Right kidney (tissue), 1 donor: ENCODE measurements around the gene C19orf38.

Experiments
- DNase-seq: peaks from one replicate; pipeline ENCODE4 v3.0.0-alpha.2; 2016

C19orf38 gene

DNA sequence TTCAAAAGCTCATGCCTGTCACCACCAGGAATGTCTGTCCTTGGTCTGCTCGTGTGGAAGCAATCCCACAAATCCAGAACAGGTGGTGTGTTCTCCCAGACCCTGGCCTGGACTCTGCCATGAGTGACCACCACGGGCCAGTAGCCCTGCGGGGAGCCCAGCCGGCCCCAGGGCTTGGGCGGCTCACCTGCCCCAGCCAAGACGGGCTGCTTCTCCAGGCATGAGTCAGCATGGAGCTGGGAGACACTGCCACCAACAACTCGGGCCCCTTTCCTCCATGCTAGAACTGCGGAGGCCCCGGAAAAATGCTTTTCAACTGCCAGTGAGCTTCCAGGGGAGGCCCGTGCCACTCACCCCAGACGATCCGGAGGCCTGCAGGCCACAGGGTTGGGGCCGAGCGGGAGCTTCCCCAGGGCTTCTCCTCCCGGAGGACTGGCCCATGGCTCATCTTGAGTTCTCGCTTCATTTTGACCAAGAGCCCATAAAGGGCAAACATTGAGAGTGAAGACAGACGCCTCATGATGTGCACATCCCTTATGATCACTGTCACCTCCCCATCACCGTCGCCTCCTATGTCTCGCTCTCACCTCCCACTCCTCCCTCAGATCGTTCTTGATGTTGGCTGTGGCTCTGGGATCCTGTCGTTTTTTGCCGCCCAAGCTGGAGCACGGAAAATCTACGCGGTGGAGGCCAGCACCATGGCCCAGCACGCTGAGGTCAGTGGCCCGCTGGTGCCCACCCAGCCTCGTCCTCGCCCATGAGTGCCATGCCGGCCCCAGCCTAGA is 63.6 kb downstream of the C19orf38 start:
- DNase-seq = no peak

DNA sequence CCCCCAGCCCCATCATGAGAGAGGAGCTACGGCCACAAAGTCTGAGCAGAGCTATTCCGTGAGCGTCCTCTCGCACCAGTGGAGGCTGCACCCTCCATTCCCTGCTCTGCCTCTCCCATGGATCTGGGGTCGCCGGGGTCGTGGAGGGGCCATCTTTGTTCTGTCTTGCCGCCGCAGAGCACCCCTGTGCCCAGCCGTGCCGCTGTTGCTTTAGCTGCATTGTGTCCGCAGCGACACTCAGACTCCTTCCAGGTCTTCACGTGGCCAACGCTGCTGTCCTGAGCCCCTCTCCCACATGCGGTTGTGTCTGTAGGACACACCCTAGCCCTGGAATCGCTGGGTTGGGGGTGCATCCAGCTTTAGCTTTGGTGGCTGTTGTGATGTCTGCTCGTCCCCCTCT is 64.4 kb downstream of the C19orf38 start:
- DNase-seq = no peak

DNA sequence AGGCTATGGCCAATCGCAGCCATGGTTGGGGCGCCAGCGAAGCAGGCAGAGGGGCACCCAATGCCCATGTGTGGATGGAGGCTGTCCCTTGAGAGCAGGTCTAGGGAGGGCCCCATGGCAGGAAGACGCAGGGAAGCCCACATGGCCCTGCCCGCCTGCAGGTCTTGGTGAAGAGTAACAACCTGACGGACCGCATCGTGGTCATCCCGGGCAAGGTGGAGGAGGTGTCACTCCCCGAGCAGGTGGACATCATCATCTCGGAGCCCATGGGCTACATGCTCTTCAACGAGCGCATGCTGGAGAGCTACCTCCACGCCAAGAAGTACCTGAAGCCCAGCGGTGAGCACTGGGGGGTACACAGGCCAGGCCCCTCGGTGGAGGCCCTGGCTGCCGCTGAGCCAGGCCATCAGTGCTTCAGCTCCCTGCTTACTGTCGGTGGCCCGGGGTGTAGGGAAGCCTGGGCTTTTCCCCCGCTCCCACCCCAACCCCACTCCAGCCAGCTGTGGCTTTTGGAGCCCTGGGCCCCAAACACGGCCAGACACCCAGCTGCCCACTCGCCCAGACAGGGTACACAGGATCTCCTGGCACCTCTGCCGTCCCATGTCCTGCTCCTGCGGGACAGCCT is 65.6 kb downstream of the C19orf38 start:
- no peak for DNase-seq

DNA sequence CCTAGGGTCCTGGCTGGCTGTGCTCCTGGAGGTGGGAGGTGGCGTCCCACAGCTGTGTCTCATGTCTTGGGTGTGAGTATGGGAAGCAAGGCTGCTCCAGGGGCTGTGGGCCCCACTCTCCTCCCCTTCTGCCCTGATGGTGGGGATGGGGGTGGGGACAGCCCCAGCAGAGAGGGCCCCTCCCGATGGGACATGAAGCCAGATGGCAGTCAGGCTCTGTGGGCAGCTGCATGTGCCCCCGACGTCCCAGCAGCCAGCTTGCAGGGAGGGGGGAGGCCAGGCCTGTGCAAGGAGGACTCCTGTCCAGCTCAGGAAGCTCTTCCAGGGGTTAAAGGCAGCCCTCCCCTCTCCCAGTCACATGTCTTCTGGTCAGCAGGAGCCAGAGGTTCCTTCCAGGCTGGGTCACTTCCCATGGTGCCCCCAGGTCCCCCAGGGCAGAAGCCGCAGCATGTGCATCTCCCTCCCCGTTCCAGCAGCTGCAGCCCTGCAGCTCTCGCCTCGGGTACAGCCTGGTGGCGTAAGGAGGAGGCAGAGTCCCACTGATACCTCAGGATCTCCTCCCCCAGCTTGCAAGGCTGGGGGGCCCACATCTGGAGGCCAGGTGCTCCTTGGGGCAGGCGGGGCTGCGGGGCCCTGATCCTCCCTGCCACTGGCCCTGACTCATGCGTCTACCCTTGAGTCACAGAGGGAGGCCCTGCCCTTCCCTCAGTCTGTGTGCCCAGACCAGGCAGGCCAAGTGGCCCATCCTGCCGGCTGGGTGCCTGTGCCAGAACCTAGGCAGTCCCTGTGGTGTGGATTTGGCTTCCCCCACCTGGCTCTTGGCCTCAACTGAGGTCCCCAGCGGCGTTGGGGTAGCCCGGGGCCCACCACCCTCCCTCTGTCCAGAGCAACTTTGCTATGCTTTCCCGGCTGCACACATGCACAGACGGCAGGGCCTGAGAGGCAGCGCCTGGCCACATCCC is 67.2 kb downstream of the C19orf38 start:
- DNase-seq = no peak

DNA sequence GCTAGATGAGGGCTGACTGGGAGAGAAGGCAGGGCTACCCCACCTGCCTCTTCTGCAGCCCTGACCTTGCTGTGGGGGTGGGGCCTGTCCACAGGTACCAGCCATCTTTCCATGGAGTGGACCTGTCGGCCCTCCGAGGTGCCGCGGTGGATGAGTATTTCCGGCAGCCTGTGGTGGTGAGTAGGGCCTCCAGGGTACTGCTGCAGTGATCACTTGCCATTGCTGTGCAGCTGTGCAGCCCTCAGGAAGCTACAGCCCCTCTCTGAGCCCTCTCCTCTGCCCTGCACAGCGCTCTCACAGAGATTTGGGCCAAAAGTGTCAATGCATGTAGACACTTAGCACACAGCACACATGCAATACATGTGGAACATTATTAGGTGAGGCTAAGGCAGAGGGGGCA is 68.4 kb downstream of the C19orf38 start:
- DNase-seq = no peak

DNA sequence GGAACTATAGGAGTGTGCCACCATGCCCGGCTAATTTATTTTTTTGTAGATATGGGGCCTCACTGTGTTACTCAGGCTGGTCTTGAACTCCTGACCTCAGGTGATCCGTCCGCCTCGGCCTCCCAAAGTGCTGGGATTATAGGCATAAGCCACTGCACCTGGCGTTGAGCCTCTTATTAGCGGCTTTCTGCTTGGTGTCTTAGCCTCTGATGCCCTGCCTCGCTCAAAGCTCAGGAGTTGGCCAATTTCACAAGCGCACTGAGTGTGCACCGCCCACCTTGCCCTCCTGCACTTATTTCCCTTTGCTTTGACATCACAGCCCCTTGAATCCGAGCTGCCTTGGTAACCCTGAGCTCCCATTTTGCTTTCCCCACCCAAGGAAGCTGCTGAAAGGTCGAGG is 70.1 kb downstream of the C19orf38 start:
- no peak for DNase-seq
